ENCODE measurements around the gene CARS1.

CARS1 gene

DNA sequence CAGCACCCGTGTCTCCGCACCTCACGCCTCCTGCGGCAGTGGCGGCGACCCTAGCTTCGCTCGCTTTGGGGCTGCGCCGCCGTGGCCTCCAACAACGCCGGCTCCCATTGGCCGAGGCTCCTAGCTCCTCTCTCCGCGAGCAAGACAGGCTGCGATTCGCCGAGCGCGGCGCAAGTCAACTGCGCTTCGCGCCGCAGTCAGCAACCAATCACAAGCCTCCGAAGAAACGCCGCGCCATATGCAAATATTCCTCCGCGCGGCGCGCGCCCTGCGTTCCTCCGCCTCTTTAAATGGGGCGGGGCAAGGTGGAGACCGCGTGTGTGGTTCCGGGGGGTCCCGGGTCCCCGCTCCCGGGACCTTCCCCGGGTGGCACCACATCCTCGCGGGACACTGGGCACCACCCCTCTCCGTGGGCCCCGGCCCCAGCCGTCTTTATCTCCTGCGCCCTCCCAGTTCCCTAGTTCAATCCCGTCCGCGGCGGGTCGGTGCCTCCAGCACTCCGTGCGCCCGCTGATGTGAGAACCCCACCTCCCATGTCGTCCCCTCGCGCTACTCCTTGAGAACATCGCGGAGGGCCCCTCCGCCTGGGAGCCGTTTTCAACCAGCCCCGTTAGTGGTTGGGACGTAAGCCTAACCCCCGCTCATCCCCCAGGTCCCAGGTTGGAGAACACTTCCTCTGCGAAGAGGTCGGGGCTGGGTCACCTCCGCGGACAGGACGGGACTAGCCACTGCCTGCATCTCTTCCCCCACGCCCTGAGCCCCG is 64.8 kb downstream of the CARS1 start, which contains the start of gene NAP1L4:
NAP1L4 (minus strand) TSS at position 96 of the 763 bp plus-strand sequence. CDS start 13,109 bp downstream, outside the sequence.
- Histone ChIP-seq H3K4me3 (ENCODE audit: low read length) (peak within 1 kb of the TSS; percentile 98), H3K27me3 (replicated peaks; ENCODE audit: insufficient read depth, low read length) (no peaks in the 10 kb centered on the region), H3K27ac (ENCODE audit: low read length) (peak within 1 kb of the TSS; percentile 86), H3K9me3 (replicated peaks; ENCODE audit: insufficient read depth, low read length) (no peaks in the 10 kb centered on the region), H3K4me2 (ENCODE audit: low read depth, low read length) (peak within 1 kb of the TSS; percentile 95), H3K9me2 (replicated peaks; ENCODE audit: insufficient read depth, low read length) (no peaks in the 10 kb centered on the region), H3K79me2 (ENCODE audit: low read length) (peaks cover 44% of the 10 kb centered on the region), H2AFZ (ENCODE audit: low read length) (peak within 1 kb of the TSS; percentile 95), H3K36me3 (replicated peaks; ENCODE audit: insufficient read depth, low read length) (no peaks in the 10 kb centered on the region), H3F3A (ENCODE audit: insufficient read depth, low read length) (peaks cover 40% of the 10 kb centered on the region), H3K9ac (ENCODE audit: low read length) (peak within 1 kb of the TSS; percentile 98), H3K4me1 (ENCODE audit: low read length) (peaks cover 7% of the 10 kb centered on the region), H4K20me1 (ENCODE audit: insufficient read depth, low read length) (peaks cover 18% of the 10 kb centered on the region)
- TF ChIP-seq EZH2 (optimal IDR thresholded peaks at IDR 0.05; ENCODE audit: low read depth, low read length) (no peak), EZH2phosphoT487 (IDR thresholded peaks at IDR 0.05; ENCODE audit: low read length) (no peak)
- TF ChIP-seq, protein P1, sequence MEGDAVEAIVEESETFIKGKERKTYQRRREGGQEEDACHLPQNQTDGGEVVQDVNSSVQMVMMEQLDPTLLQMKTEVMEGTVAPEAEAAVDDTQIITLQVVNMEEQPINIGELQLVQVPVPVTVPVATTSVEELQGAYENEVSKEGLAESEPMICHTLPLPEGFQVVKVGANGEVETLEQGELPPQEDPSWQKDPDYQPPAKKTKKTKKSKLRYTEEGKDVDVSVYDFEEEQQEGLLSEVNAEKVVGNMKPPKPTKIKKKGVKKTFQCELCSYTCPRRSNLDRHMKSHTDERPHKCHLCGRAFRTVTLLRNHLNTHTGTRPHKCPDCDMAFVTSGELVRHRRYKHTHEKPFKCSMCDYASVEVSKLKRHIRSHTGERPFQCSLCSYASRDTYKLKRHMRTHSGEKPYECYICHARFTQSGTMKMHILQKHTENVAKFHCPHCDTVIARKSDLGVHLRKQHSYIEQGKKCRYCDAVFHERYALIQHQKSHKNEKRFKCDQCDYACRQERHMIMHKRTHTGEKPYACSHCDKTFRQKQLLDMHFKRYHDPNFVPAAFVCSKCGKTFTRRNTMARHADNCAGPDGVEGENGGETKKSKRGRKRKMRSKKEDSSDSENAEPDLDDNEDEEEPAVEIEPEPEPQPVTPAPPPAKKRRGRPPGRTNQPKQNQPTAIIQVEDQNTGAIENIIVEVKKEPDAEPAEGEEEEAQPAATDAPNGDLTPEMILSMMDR (IDR thresholded peaks at IDR 0.05; ENCODE audit: low read length) = no peak
- DNase-seq = peak; percentile 99

DNA sequence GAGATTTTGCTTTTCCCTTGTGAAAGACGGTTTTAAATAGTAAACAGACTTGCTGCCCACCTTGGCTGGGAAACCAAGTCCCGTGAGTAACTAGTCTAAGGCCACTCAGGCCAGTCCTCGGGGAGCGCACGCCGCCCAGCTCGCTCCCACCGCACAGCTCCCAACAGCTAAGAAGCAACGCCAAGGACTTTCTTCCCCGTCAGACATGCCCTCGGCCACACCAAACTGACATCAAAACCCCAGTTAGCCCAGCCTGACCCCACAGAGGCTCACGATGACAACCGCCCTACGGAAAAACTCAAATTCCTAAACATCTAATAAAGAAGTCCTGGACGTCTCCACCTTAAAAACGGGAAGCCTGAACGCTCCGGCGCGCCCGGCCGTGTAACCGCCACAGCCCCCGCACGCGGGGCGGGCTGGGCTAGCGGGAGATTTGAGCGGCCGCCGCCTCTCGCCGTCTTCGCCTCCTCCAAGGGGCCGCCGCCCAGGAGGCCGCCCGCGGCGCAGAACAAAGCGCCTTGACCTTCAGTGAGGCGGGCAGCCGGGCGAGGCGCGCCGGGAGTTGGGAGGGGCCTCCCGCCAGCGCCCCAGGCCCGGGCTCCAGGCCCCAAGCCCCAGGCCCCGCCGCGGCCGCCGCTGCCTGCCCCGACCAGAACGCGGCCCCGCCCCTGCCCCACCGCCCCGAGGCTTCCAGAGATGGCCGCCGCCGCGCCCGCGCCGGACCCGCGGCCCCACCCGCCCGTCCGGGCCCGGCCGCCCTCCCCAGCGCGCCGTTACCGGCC is 65.6 kb downstream of the CARS1 start:
- Histone ChIP-seq H3K79me2 (ENCODE audit: low read length) (peaks cover 52% of the 10 kb centered on the region), H3K4me1 (ENCODE audit: low read length) (peaks cover 7% of the 10 kb centered on the region), H3K36me3 (replicated peaks; ENCODE audit: insufficient read depth, low read length) (no peaks in the 10 kb centered on the region), H3F3A (ENCODE audit: insufficient read depth, low read length) (peaks cover 40% of the 10 kb centered on the region), H3K27me3 (replicated peaks; ENCODE audit: insufficient read depth, low read length) (no peaks in the 10 kb centered on the region), H3K4me2 (ENCODE audit: low read depth, low read length) (peak overlapping the region; percentile 76), H3K9ac (ENCODE audit: low read length) (peak overlapping the region; percentile 98), H2AFZ (ENCODE audit: low read length) (no peak overlapping the region), H3K4me3 (ENCODE audit: low read length) (peak overlapping the region; percentile 98), H3K9me3 (replicated peaks; ENCODE audit: insufficient read depth, low read length) (no peaks in the 10 kb centered on the region), H3K27ac (ENCODE audit: low read length) (peak overlapping the region; percentile 86), H3K9me2 (replicated peaks; ENCODE audit: insufficient read depth, low read length) (no peaks in the 10 kb centered on the region), H4K20me1 (ENCODE audit: insufficient read depth, low read length) (peaks cover 24% of the 10 kb centered on the region)
- TF ChIP-seq, protein P1 (IDR thresholded peaks at IDR 0.05; ENCODE audit: low read length) = no peak
- TF ChIP-seq EZH2 (optimal IDR thresholded peaks at IDR 0.05; ENCODE audit: low read depth, low read length) = no peak
- peak; percentile 34 for DNase-seq

DNA sequence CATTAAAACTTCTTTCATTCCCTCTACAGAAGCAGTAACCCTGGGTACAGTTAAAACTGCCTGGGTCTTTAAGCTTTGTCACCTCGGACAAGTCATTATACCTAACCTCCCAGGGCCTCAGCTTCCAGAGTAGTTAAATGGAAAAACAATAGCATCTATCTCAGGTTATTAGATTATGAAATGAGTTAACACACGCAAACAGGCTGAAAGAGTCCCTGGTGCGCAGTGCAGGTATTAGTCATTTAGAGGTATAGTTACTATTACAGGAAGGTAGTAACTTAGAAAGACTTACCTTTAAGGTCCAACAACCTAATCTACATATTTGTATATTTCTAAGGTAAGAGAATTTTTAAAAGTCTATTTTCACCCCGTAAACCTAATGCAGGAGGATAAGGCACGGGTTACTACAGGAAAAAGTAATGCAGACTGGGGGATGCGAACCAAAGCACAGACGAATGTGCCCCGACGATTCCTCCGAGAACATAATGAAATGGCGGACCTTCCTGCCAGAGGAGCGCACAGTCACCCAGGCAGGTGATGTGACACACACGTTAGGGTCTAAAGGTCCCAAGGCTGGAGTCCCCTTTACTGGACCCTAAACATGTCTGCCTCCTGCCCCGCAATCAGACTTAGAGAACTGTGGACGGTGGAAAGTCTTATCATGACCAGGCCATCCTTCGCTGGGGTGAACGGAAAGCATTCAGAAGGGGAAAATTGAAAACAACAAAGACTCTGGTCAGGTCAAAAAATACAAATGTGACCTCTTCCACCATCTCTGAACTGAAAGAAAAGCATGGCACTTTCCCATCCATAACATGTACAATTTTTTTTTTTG is 66.4 kb downstream of the CARS1 start:
- Histone ChIP-seq H3K36me3 (replicated peaks; ENCODE audit: insufficient read depth, low read length) (no peaks in the 10 kb centered on the region), H2AFZ (ENCODE audit: low read length) (no peak overlapping the region), H3K4me1 (ENCODE audit: low read length) (peaks cover 7% of the 10 kb centered on the region), H4K20me1 (ENCODE audit: insufficient read depth, low read length) (peaks cover 29% of the 10 kb centered on the region), H3K79me2 (ENCODE audit: low read length) (peaks cover 60% of the 10 kb centered on the region), H3K9me3 (replicated peaks; ENCODE audit: insufficient read depth, low read length) (no peaks in the 10 kb centered on the region), H3K27ac (ENCODE audit: low read length) (peak overlapping the region; percentile 86), H3K27me3 (replicated peaks; ENCODE audit: insufficient read depth, low read length) (no peaks in the 10 kb centered on the region), H3K9me2 (replicated peaks; ENCODE audit: insufficient read depth, low read length) (no peaks in the 10 kb centered on the region), H3F3A (ENCODE audit: insufficient read depth, low read length) (peaks cover 40% of the 10 kb centered on the region), H3K4me2 (ENCODE audit: low read depth, low read length) (peak overlapping the region; percentile 76), H3K4me3 (ENCODE audit: low read length) (peak overlapping the region; percentile 98), H3K9ac (ENCODE audit: low read length) (peak overlapping the region; percentile 98)
- TF ChIP-seq, protein P1 (IDR thresholded peaks at IDR 0.05; ENCODE audit: low read length) = no peak
- no peak for TF ChIP-seq EZH2 (optimal IDR thresholded peaks at IDR 0.05; ENCODE audit: low read depth, low read length)
- no peak for TF ChIP-seq EZH2phosphoT487 (IDR thresholded peaks at IDR 0.05; ENCODE audit: low read length)
- DNase-seq = peak; percentile 38
